ENCODE measurements around the gene DDN.

Gene DDN

GRCh38 chr12:49015196-49015595 is 16.0 kb upstream of the DDN start:
- in situ Hi-C loops (cut with MboI; ENCODE audit: low pct_unique_long_range_greater_than_20kb, low sequenced_read_pairs, unreplicated experiment) = no loop called here
- TF ChIP-seq CTCF (IDR thresholded peaks at IDR 0.05; ENCODE audit: extremely low read depth, insufficient read depth, missing control alignments) = no peak
- DNase-seq (ENCODE audit: low spot score) = no peak

- no peak for TF ChIP-seq CTCF (IDR thresholded peaks at IDR 0.05; ENCODE audit: extremely low read depth, insufficient read depth, missing control alignments)
- no peak for DNase-seq (ENCODE audit: low spot score)
- in situ Hi-C loops (cut with MboI; ENCODE audit: low pct_unique_long_range_greater_than_20kb, low sequenced_read_pairs, unreplicated experiment) = no loop called here
These were observed 15.4 kb upstream of the DDN start for GRCh38 chr12:49014547-49014946.

- in situ Hi-C loops (cut with MboI; ENCODE audit: low pct_unique_long_range_greater_than_20kb, low sequenced_read_pairs, unreplicated experiment) = no loop called here
- DNase-seq (ENCODE audit: low spot score) = no peak
- TF ChIP-seq CTCF (IDR thresholded peaks at IDR 0.05; ENCODE audit: extremely low read depth, insufficient read depth, missing control alignments) = no peak
These were observed 14.3 kb upstream of the DDN start for GRCh38 chr12:49013428-49013827.

GRCh38 chr12:49012739-49013138 is 13.6 kb upstream of the DDN start:
- no peak for TF ChIP-seq CTCF (IDR thresholded peaks at IDR 0.05; ENCODE audit: extremely low read depth, insufficient read depth, missing control alignments)
- no peak for DNase-seq (ENCODE audit: low spot score)
- in situ Hi-C loops (cut with MboI; ENCODE audit: low pct_unique_long_range_greater_than_20kb, low sequenced_read_pairs, unreplicated experiment) = no loop called here

- no peak for DNase-seq (ENCODE audit: low spot score)
- in situ Hi-C loops (cut with MboI; ENCODE audit: low pct_unique_long_range_greater_than_20kb, low sequenced_read_pairs, unreplicated experiment) = no loop called here
These were observed 11.0 kb upstream of the DDN start for GRCh38 chr12:49010092-49010668.

GRCh38 chr12:49008943-49009342 is 9.8 kb upstream of the DDN start:
- no peak for DNase-seq (ENCODE audit: low spot score)
- no peak for TF ChIP-seq CTCF (IDR thresholded peaks at IDR 0.05; ENCODE audit: extremely low read depth, insufficient read depth, missing control alignments)
- in situ Hi-C loops (cut with MboI; ENCODE audit: low pct_unique_long_range_greater_than_20kb, low sequenced_read_pairs, unreplicated experiment) = no loop called here

More at GRCh38 chr12:49010092-49010668, 11.0 kb upstream of the DDN start:
- no peak for TF ChIP-seq CTCF (IDR thresholded peaks at IDR 0.05; ENCODE audit: extremely low read depth, insufficient read depth, missing control alignments)

GRCh38 chr12:49000346-49000745 is 1.2 kb upstream of the DDN start:
- TF ChIP-seq CTCF (IDR thresholded peaks at IDR 0.05; ENCODE audit: extremely low read depth, insufficient read depth, missing control alignments) = no peak
- no peak for DNase-seq (ENCODE audit: low spot score)
- in situ Hi-C loops (cut with MboI; ENCODE audit: low pct_unique_long_range_greater_than_20kb, low sequenced_read_pairs, unreplicated experiment) = no loop called here

All from GM13977 (cell line).